ENCODE data around the gene SEPTIN7. TPM values are rescaled to one million over a fixed set of nuclear protein-coding genes. Genes with fewer than 3 reads are reported as not detected.

The SEPTIN7 gene
- total RNA-seq (2021) (295 TPM in 2 replicates), Bru-seq, nascent RNA (percentile 97 among the genes with signal in this experiment), BruChase-seq, experiment 1, labeled RNA remaining after a 2-hour chase (percentile 92 among the genes with signal in this experiment), BruChase-seq, experiment 2, labeled RNA remaining after a 6-hour chase (percentile 91 among the genes with signal in this experiment)
- long read RNA-seq, full-length matches to known transcripts: 496 of 627 reads
- long read RNA-seq, partial matches to known transcripts: 29 of 627 reads
- long read RNA-seq, other reads (novel, unspliced or antisense): 102 of 627 reads

GRCh38 chr7:35800718-35801391, at the start of gene SEPTIN7:
Gene SEPTIN7 (plus strand): TSS chr7:35801057. CDS start chr7:35801210, 153 bp downstream.
- intact Hi-C loops (cut with micrococcal nuclease; ENCODE audit: unreplicated experiment): loop anchor here (2.0 to 10.0 kb wide), 4 partner anchors 74 to 156 kb away; no protein-coding TSS in a partner anchor
- H3K36me3 ChIP-seq (ENCODE audit: insufficient read depth, low read length, poor library complexity, severe bottlenecking): no peaks in the 10 kb centered on the region
- POLR2A ChIA-PET (ENCODE audit: low non-redundant PET): interaction anchor here (0.5 to 0.7 kb wide), 4 partner anchors 20 to 1128 kb away, joined by 3 to 6 read pairs (median 4); no protein-coding TSS in a partner anchor
- peak within 1 kb of the TSS; percentile 95 for H3K4me3 ChIP-seq (ENCODE audit: low read depth, low read length, poor library complexity, severe bottlenecking)
- H3K27ac ChIP-seq (ENCODE audit: low read depth, low read length, poor library complexity, severe bottlenecking): peak within 1 kb of the TSS; percentile 97
- BruUV-seq (replicated peaks): no TSS peak
- no peaks in the 10 kb centered on the region for H3K9me3 ChIP-seq (ENCODE audit: low read depth, low read length, poor library complexity, severe bottlenecking)
- DNase-seq (ENCODE audit: low spot score): peak; percentile 100
- CTCF ChIA-PET: interaction anchor here (0.6 to 1.8 kb wide), 7 partner anchors 18 to 829 kb away, joined by 3 to 9 read pairs (median 3); no protein-coding TSS in a partner anchor
- H3K4me1 ChIP-seq (ENCODE audit: insufficient read depth, low read length, poor library complexity, severe bottlenecking): peaks cover 28% of the 10 kb centered on the region
- no peaks in the 10 kb centered on the region for H3K27me3 ChIP-seq (replicated peaks; ENCODE audit: insufficient read depth, low read depth, low read length, poor library complexity)
- TF ChIP-seq EZH2 (IDR thresholded peaks at IDR 0.05; ENCODE audit: borderline replicate concordance, low read depth, low read length, poor library complexity, severe bottlenecking) (no peak), CTCF (conservative IDR thresholded peaks at IDR 0.05; ENCODE audit: low read depth, low read length) (no peak)

GRCh38 chr7:35752742-35753141, 48.1 kb upstream of the SEPTIN7 start:
- ChIA-PET POLR2A (ENCODE audit: low non-redundant PET) (no interaction called here), CTCF (no interaction called here)
- Histone ChIP-seq H3K27me3 (replicated peaks; ENCODE audit: insufficient read depth, low read depth, low read length, poor library complexity) (no peaks in the 10 kb centered on the region), H3K27ac (ENCODE audit: low read depth, low read length, poor library complexity, severe bottlenecking) (no peak overlapping the region), H3K4me3 (ENCODE audit: low read depth, low read length, poor library complexity, severe bottlenecking) (no peak overlapping the region), H3K9me3 (ENCODE audit: low read depth, low read length, poor library complexity, severe bottlenecking) (no peaks in the 10 kb centered on the region), H3K36me3 (ENCODE audit: insufficient read depth, low read length, poor library complexity, severe bottlenecking) (no peaks in the 10 kb centered on the region), H3K4me1 (ENCODE audit: insufficient read depth, low read length, poor library complexity, severe bottlenecking) (peaks cover 28% of the 10 kb centered on the region)
- DNase-seq (ENCODE audit: low spot score): no peak
- no TSS peak for BruUV-seq (replicated peaks)
- no peak for TF ChIP-seq EZH2 (IDR thresholded peaks at IDR 0.05; ENCODE audit: borderline replicate concordance, low read depth, low read length, poor library complexity, severe bottlenecking)
- TF ChIP-seq CTCF (conservative IDR thresholded peaks at IDR 0.05; ENCODE audit: low read depth, low read length): no peak
- intact Hi-C loops (cut with micrococcal nuclease; ENCODE audit: unreplicated experiment): no loop called here

GRCh38 chr7:35753761-35754603, 46.9 kb upstream of the SEPTIN7 start:
- Histone ChIP-seq H3K9me3 (ENCODE audit: low read depth, low read length, poor library complexity, severe bottlenecking) (no peaks in the 10 kb centered on the region), H3K4me1 (ENCODE audit: insufficient read depth, low read length, poor library complexity, severe bottlenecking) (peaks cover 28% of the 10 kb centered on the region), H3K36me3 (ENCODE audit: insufficient read depth, low read length, poor library complexity, severe bottlenecking) (no peaks in the 10 kb centered on the region), H3K27me3 (replicated peaks; ENCODE audit: insufficient read depth, low read depth, low read length, poor library complexity) (no peaks in the 10 kb centered on the region), H3K27ac (ENCODE audit: low read depth, low read length, poor library complexity, severe bottlenecking) (peak overlapping the region; percentile 41), H3K4me3 (ENCODE audit: low read depth, low read length, poor library complexity, severe bottlenecking) (no peak overlapping the region)
- ChIA-PET POLR2A (ENCODE audit: low non-redundant PET) (no interaction called here), CTCF (no interaction called here)
- intact Hi-C loops (cut with micrococcal nuclease; ENCODE audit: unreplicated experiment): no loop called here
- DNase-seq (ENCODE audit: low spot score): peak; percentile 35
- TF ChIP-seq CTCF (conservative IDR thresholded peaks at IDR 0.05; ENCODE audit: low read depth, low read length) (no peak), EZH2 (IDR thresholded peaks at IDR 0.05; ENCODE audit: borderline replicate concordance, low read depth, low read length, poor library complexity, severe bottlenecking) (no peak)
- BruUV-seq (replicated peaks): no TSS peak

Measured in A673 (cell line).